WTC11 (cell line): ENCODE measurements around the gene ZNF423. TPM values are rescaled to one million over a fixed set of nuclear protein-coding genes. Genes with fewer than 3 reads are reported as not detected.

Source experiments
- ATAC-seq: fragments of 200-7000 bp; cut with Tn5 transposase; 2 replicates; pipeline ENCODE4 v1.10.0; 2021; ENCODE audit warnings: mild to moderate bottlenecking, moderate library complexity
- CTCF ChIA-PET: fragments of 300-600 bp; sonication (Branson Sonifier 250); formaldehyde crosslinking; loops from one replicate; lab custom pipeline; 2021; ENCODE audit warnings: antibody characterized with exemption; lab: Charles Lee
- POLR2A ChIA-PET: fragments of 350-600 bp; sonication (Branson Sonifier 250); formaldehyde crosslinking; loops from one replicate; lab custom pipeline; 2021; ENCODE audit warnings: antibody characterized with exemption; lab: Charles Lee
- DNase-seq: peaks from one replicate; pipeline ENCODE4 v3.0.0; 2021; ENCODE audit warnings: low spot score
- H3K27ac Mint-ChIP-seq: 2 replicates; pipeline ENCODE4 v1.8.0; 2021; ENCODE audit warnings: mixed read lengths
- H3K27me3 Mint-ChIP-seq: 2 replicates; pipeline ENCODE4 v1.8.0; 2021; ENCODE audit warnings: low read depth, mild to moderate bottlenecking, moderate library complexity, mixed read lengths
- H3K36me3 Mint-ChIP-seq: 2 replicates; pipeline ENCODE4 v1.8.0; 2021; ENCODE audit warnings: mixed read lengths
- H3K4me1 Mint-ChIP-seq: 2 replicates; pipeline ENCODE4 v1.8.0; 2022; ENCODE audit warnings: mixed read lengths
- H3K4me3 Mint-ChIP-seq: 2 replicates; pipeline ENCODE4 v1.8.0; 2021; ENCODE audit warnings: mild to moderate bottlenecking, moderate library complexity, mixed read lengths
- H3K9me3 Mint-ChIP-seq: 2 replicates; pipeline ENCODE4 v1.8.0; 2021; ENCODE audit warnings: mixed read lengths
- ATF1 ChIP-seq: sonication (generic); formaldehyde crosslinking; IDR thresholded peaks from 2 replicates; pipeline ENCODE4 v1.8.1; 2023; ENCODE audit warnings: mild to moderate bottlenecking, moderate library complexity, missing genetic modification reagents
- ESRRA ChIP-seq: sonication (generic); formaldehyde crosslinking; IDR thresholded peaks from 2 replicates; pipeline ENCODE4 v1.8.1; 2022; ENCODE audit warnings: mild to moderate bottlenecking, missing genetic modification reagents, borderline replicate concordance
- GRHL2 ChIP-seq: fragments of 250-450 bp; sonication (Bioruptor Pico); IDR thresholded peaks from 2 replicates; pipeline ENCODE4 v1.8.0; 2022; ENCODE audit warnings: mild to moderate bottlenecking, moderate library complexity; ENCODE audit not compliant: insufficient replicate concordance, severe bottlenecking
- HMGA2 ChIP-seq: fragments of 250-450 bp; sonication (Bioruptor Pico); IDR thresholded peaks from 2 replicates; pipeline ENCODE4 v1.4.0; 2021; ENCODE audit warnings: mild to moderate bottlenecking, moderate library complexity
- JAZF1 ChIP-seq: fragments of 250-450 bp; sonication (Bioruptor Pico); IDR thresholded peaks from 2 replicates; pipeline ENCODE4 v1.9.0; 2021; ENCODE audit warnings: moderate library complexity, mild to moderate bottlenecking, inconsistent platforms
- NR1H2 ChIP-seq: sonication (generic); formaldehyde crosslinking; IDR thresholded peaks from 2 replicates; pipeline ENCODE4 v1.9.0; 2021; ENCODE audit warnings: mild to moderate bottlenecking, moderate library complexity, missing genetic modification reagents
- NR2C2 ChIP-seq: sonication (generic); formaldehyde crosslinking; IDR thresholded peaks from 2 replicates; pipeline ENCODE4 v1.8.0; 2022; ENCODE audit warnings: mild to moderate bottlenecking, missing genetic modification reagents
- NR3C1 ChIP-seq: sonication (generic); formaldehyde crosslinking; conservative IDR thresholded peaks from 2 replicates; pipeline ENCODE4 v1.8.1; 2023; ENCODE audit warnings: low read depth, mild to moderate bottlenecking, missing genetic modification reagents
- TCF7 ChIP-seq: sonication (generic); formaldehyde crosslinking; IDR thresholded peaks from 2 replicates; pipeline ENCODE4 v1.8.0; 2022; ENCODE audit warnings: mild to moderate bottlenecking, low read depth, missing genetic modification reagents, moderate library complexity
- total RNA-seq: library from RNA; stranded (reverse); gene quantifications from 3 replicates; pipeline ENCODE4 v1.2.3, GENCODE V29; 2021
- TF ChIP-seq, protein P1 (sequence below): sonication (generic); formaldehyde crosslinking; IDR thresholded peaks from 2 replicates; pipeline ENCODE4 v1.8.0; 2023; ENCODE audit warnings: missing genetic modification reagents, mild to moderate bottlenecking, borderline replicate concordance
- TF ChIP-seq, protein P2 (sequence below): sonication (generic); formaldehyde crosslinking; IDR thresholded peaks from 2 replicates; pipeline ENCODE4 v1.8.1; 2023; ENCODE audit warnings: mild to moderate bottlenecking, missing genetic modification reagents
- TF ChIP-seq, protein P3 (sequence below): fragments of 250-450 bp; sonication (Bioruptor Pico); IDR thresholded peaks from 2 replicates; pipeline ENCODE4 v2.1.2; 2022; ENCODE audit warnings: mild to moderate bottlenecking, moderate library complexity
- TF ChIP-seq, protein P4 (sequence below): sonication (generic); formaldehyde crosslinking; IDR thresholded peaks from 2 replicates; pipeline ENCODE4 v1.8.0; 2023; ENCODE audit warnings: mild to moderate bottlenecking, missing genetic modification reagents
- TF ChIP-seq, protein P5 (sequence below): sonication (generic); formaldehyde crosslinking; IDR thresholded peaks from 2 replicates; pipeline ENCODE4 v1.8.1; 2023; ENCODE audit warnings: mild to moderate bottlenecking, missing genetic modification reagents, borderline replicate concordance
- TF ChIP-seq, protein P6 (sequence below): sonication (generic); formaldehyde crosslinking; IDR thresholded peaks from 2 replicates; pipeline ENCODE4 v1.8.0; 2022; ENCODE audit warnings: mild to moderate bottlenecking, missing genetic modification reagents

ZNF423 gene
- total RNA-seq, 1 experiment from 2014 or later: 38.8 TPM

DNA sequence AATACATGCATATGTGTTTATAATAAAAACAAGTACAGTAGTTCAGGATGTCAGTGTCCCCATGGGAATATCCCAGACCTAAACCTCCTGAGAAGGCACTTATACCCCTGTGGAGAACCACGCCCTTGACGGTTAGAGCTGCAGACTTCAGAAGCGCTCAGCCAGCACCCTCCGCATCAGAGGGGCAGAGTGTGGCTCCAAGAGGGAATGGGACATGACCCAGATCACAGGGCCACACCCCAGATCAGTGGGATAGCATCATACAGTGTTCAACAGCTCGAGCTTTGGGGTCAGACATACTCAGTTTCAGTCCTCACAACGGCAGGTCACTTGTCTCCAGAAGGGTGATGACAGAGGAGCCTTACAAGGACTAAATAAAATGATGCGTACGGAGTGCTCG, 45.8 kb upstream of the ZNF423 start (continued):
- TF ChIP-seq TCF7 (CRISPR knock-in tag) (no peak), NR2C2 (CRISPR knock-in tag) (no peak)
- TF ChIP-seq, protein P1, sequence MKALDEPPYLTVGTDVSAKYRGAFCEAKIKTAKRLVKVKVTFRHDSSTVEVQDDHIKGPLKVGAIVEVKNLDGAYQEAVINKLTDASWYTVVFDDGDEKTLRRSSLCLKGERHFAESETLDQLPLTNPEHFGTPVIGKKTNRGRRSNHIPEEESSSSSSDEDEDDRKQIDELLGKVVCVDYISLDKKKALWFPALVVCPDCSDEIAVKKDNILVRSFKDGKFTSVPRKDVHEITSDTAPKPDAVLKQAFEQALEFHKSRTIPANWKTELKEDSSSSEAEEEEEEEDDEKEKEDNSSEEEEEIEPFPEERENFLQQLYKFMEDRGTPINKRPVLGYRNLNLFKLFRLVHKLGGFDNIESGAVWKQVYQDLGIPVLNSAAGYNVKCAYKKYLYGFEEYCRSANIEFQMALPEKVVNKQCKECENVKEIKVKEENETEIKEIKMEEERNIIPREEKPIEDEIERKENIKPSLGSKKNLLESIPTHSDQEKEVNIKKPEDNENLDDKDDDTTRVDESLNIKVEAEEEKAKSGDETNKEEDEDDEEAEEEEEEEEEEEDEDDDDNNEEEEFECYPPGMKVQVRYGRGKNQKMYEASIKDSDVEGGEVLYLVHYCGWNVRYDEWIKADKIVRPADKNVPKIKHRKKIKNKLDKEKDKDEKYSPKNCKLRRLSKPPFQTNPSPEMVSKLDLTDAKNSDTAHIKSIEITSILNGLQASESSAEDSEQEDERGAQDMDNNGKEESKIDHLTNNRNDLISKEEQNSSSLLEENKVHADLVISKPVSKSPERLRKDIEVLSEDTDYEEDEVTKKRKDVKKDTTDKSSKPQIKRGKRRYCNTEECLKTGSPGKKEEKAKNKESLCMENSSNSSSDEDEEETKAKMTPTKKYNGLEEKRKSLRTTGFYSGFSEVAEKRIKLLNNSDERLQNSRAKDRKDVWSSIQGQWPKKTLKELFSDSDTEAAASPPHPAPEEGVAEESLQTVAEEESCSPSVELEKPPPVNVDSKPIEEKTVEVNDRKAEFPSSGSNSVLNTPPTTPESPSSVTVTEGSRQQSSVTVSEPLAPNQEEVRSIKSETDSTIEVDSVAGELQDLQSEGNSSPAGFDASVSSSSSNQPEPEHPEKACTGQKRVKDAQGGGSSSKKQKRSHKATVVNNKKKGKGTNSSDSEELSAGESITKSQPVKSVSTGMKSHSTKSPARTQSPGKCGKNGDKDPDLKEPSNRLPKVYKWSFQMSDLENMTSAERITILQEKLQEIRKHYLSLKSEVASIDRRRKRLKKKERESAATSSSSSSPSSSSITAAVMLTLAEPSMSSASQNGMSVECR (CRISPR knock-in tag): no peak

DNA sequence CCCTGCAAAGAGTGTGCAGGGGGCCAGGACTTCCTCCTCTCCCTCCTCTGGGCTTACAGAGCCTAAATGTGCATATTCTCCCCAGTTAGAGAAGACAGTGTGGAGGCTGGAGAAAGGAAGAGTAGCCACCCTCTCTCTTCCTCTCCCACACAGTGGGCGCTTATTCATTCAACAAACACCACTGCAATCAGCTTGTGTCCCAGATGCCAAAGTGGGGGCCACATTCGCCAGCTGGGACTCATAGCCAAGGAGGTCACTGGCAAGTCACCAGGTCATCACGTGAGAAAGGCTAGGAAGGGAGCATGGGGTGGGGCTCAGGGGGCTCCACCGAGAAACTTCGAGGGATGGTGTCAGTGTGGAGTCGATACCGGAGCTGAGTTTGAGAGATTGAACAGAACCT, 45.0 kb upstream of the ZNF423 start:
- H3K4me1 Mint-ChIP-seq: no peaks in the 10 kb centered on the region
- TF ChIP-seq, protein P2, sequence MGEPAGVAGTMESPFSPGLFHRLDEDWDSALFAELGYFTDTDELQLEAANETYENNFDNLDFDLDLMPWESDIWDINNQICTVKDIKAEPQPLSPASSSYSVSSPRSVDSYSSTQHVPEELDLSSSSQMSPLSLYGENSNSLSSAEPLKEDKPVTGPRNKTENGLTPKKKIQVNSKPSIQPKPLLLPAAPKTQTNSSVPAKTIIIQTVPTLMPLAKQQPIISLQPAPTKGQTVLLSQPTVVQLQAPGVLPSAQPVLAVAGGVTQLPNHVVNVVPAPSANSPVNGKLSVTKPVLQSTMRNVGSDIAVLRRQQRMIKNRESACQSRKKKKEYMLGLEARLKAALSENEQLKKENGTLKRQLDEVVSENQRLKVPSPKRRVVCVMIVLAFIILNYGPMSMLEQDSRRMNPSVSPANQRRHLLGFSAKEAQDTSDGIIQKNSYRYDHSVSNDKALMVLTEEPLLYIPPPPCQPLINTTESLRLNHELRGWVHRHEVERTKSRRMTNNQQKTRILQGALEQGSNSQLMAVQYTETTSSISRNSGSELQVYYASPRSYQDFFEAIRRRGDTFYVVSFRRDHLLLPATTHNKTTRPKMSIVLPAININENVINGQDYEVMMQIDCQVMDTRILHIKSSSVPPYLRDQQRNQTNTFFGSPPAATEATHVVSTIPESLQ (CRISPR knock-in tag): no peak
- no peak for TF ChIP-seq NR2C2 (CRISPR knock-in tag)
- TF ChIP-seq, protein P3, sequence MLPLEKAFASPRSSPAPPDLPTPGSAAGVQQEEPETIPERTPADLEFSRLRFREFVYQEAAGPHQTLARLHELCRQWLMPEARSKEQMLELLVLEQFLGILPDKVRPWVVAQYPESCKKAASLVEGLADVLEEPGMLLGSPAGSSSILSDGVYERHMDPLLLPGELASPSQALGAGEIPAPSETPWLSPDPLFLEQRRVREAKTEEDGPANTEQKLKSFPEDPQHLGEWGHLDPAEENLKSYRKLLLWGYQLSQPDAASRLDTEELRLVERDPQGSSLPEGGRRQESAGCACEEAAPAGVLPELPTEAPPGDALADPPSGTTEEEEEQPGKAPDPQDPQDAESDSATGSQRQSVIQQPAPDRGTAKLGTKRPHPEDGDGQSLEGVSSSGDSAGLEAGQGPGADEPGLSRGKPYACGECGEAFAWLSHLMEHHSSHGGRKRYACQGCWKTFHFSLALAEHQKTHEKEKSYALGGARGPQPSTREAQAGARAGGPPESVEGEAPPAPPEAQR: no peak
- no peak for TF ChIP-seq ESRRA (CRISPR knock-in tag)
- TF ChIP-seq, protein P4, sequence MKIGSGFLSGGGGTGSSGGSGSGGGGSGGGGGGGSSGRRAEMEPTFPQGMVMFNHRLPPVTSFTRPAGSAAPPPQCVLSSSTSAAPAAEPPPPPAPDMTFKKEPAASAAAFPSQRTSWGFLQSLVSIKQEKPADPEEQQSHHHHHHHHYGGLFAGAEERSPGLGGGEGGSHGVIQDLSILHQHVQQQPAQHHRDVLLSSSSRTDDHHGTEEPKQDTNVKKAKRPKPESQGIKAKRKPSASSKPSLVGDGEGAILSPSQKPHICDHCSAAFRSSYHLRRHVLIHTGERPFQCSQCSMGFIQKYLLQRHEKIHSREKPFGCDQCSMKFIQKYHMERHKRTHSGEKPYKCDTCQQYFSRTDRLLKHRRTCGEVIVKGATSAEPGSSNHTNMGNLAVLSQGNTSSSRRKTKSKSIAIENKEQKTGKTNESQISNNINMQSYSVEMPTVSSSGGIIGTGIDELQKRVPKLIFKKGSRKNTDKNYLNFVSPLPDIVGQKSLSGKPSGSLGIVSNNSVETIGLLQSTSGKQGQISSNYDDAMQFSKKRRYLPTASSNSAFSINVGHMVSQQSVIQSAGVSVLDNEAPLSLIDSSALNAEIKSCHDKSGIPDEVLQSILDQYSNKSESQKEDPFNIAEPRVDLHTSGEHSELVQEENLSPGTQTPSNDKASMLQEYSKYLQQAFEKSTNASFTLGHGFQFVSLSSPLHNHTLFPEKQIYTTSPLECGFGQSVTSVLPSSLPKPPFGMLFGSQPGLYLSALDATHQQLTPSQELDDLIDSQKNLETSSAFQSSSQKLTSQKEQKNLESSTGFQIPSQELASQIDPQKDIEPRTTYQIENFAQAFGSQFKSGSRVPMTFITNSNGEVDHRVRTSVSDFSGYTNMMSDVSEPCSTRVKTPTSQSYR: no peak
- TF ChIP-seq NR1H2 (CRISPR knock-in tag): no peak
- TF ChIP-seq GRHL2 (CRISPR knock-in tag): no peak
- TF ChIP-seq ATF1 (CRISPR knock-in tag): no peak
- TF ChIP-seq HMGA2 (CRISPR knock-in tag): no peak
- POLR2A ChIA-PET: no interaction called here
- H3K36me3 Mint-ChIP-seq: no peaks in the 10 kb centered on the region
- no peaks in the 10 kb centered on the region for H3K9me3 Mint-ChIP-seq
- ATAC-seq (no peak), DNase-seq (no peak)
- H3K4me3 Mint-ChIP-seq: no peak overlapping the region
- no peaks in the 10 kb centered on the region; the same call in 1 of the 2 replicates for H3K27me3 Mint-ChIP-seq
- CTCF ChIA-PET: interaction anchor here (0.6 to 1.9 kb wide), 6 partner anchors 10 to 124 kb away, joined by 3 to 8 read pairs (median 5); partner anchors contain the start of gene CNEP1R1
- H3K27ac Mint-ChIP-seq: no peak overlapping the region

DNA sequence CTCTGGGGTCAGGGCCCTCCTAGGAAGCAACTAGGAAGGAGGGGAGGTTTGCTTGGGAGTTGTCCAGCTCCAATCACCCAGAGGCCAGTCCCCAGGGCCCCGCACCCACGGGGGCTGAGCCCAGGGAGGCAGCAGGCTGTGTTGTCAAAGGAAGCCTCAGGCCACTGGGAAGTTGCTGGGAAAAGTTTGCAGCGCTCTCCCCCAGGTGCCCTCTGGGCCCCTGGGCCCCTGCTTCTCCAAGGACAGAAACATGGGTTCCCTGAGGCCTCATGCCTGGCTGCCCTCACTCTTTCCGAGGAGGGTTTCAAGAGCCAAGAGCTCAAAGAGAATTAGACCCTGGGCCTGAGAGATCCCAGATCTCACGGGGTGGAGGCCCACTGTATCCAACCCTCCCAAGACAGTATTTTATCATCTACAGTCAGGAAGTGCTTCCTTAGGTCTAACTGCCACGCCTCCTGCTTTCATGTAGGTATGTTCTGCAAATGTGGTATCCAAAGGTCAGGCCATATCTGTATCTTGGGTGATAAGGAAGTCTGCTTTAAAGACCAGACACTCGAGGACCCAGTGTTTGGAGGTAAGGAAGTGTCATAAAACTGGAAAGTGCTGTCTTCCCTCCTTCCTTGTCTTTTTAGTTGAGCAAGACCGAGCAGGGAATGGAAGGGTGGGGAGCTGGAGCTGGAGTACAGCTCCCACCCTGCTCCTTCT, 44.2 kb upstream of the ZNF423 start:
- DNase-seq (no peak), ATAC-seq (no peak)
- CTCF ChIA-PET: interaction anchor here (0.7 to 1.9 kb wide), 7 partner anchors 9 to 58 kb away, joined by 3 to 8 read pairs (median 5); no protein-coding TSS in a partner anchor
- POLR2A ChIA-PET: no interaction called here
- H3K27ac Mint-ChIP-seq: no peak overlapping the region
- no peaks in the 10 kb centered on the region for H3K36me3 Mint-ChIP-seq
- no peaks in the 10 kb centered on the region; the same call in 1 of the 2 replicates for H3K27me3 Mint-ChIP-seq
- no peaks in the 10 kb centered on the region for H3K9me3 Mint-ChIP-seq
- H3K4me1 Mint-ChIP-seq: no peaks in the 10 kb centered on the region
- no peak overlapping the region for H3K4me3 Mint-ChIP-seq
- TF ChIP-seq JAZF1 (CRISPR knock-in tag) (no peak), NR3C1 (no peak)
- TF ChIP-seq, protein P5, sequence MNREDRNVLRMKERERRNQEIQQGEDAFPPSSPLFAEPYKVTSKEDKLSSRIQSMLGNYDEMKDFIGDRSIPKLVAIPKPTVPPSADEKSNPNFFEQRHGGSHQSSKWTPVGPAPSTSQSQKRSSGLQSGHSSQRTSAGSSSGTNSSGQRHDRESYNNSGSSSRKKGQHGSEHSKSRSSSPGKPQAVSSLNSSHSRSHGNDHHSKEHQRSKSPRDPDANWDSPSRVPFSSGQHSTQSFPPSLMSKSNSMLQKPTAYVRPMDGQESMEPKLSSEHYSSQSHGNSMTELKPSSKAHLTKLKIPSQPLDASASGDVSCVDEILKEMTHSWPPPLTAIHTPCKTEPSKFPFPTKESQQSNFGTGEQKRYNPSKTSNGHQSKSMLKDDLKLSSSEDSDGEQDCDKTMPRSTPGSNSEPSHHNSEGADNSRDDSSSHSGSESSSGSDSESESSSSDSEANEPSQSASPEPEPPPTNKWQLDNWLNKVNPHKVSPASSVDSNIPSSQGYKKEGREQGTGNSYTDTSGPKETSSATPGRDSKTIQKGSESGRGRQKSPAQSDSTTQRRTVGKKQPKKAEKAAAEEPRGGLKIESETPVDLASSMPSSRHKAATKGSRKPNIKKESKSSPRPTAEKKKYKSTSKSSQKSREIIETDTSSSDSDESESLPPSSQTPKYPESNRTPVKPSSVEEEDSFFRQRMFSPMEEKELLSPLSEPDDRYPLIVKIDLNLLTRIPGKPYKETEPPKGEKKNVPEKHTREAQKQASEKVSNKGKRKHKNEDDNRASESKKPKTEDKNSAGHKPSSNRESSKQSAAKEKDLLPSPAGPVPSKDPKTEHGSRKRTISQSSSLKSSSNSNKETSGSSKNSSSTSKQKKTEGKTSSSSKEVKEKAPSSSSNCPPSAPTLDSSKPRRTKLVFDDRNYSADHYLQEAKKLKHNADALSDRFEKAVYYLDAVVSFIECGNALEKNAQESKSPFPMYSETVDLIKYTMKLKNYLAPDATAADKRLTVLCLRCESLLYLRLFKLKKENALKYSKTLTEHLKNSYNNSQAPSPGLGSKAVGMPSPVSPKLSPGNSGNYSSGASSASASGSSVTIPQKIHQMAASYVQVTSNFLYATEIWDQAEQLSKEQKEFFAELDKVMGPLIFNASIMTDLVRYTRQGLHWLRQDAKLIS: no peak
- TF ChIP-seq, protein P6, sequence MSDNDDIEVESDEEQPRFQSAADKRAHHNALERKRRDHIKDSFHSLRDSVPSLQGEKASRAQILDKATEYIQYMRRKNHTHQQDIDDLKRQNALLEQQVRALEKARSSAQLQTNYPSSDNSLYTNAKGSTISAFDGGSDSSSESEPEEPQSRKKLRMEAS: no peak
